ENCODE data around the gene RXFP4. TPM values are rescaled to one million over a fixed set of nuclear protein-coding genes. Genes with fewer than 3 reads are reported as not detected.

RXFP4 gene
- total RNA-seq, 1 donor from 2014 or later = not detected

DNA sequence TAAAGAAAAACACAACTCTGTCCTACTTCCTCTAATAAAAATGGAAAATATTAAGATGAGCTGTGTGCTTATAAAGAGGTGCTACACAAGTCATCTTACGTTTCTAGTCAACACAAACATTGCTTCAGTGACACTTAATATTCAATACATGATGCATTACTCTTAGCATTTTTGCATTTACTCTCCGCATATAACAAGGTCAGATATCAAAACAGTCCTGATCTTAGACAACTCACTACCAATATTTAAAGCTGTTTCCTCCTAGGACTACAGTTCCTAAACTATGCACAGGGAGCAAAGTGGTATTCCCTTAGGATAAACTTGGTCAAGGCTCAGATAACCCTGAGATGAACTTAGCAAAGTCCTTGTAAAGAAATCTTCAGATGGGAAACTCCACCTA, 42.5 kb upstream of the RXFP4 start:
- H3K4me1 Mint-ChIP-seq (ENCODE audit: unreplicated experiment) = peaks cover 4% of the 10 kb centered on the region
- H3K27ac Mint-ChIP-seq (ENCODE audit: unreplicated experiment) = no peak overlapping the region

DNA sequence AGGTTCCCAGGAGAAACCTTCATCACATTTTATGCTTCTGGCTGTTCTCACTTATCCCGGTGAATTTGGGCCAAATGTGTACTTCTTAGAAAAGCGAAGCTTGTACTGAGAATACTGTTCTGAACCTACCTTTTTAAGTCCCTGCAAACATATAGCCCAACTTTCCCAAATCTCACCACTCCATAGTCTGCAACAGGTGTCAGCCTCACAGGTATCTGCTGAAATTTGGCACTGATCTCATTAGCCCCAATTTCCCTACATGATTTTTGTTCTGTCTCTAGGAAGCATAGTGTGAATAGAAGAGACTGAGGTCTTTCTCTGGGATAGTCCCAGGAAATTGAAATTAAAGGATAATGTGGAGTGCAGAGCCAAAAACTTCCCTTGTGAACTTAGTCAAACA, 41.8 kb upstream of the RXFP4 start:
- Mint-ChIP-seq H3K4me3 (ENCODE audit: unreplicated experiment) (no peak overlapping the region), H3K9me3 (ENCODE audit: unreplicated experiment) (no peaks in the 10 kb centered on the region), H3K27ac (ENCODE audit: unreplicated experiment) (no peak overlapping the region), H3K27me3 (ENCODE audit: unreplicated experiment) (no peaks in the 10 kb centered on the region), H3K36me3 (ENCODE audit: unreplicated experiment) (peaks cover 46% of the 10 kb centered on the region), H3K4me1 (ENCODE audit: unreplicated experiment) (no peaks in the 10 kb centered on the region)
- TF ChIP-seq, protein P1, sequence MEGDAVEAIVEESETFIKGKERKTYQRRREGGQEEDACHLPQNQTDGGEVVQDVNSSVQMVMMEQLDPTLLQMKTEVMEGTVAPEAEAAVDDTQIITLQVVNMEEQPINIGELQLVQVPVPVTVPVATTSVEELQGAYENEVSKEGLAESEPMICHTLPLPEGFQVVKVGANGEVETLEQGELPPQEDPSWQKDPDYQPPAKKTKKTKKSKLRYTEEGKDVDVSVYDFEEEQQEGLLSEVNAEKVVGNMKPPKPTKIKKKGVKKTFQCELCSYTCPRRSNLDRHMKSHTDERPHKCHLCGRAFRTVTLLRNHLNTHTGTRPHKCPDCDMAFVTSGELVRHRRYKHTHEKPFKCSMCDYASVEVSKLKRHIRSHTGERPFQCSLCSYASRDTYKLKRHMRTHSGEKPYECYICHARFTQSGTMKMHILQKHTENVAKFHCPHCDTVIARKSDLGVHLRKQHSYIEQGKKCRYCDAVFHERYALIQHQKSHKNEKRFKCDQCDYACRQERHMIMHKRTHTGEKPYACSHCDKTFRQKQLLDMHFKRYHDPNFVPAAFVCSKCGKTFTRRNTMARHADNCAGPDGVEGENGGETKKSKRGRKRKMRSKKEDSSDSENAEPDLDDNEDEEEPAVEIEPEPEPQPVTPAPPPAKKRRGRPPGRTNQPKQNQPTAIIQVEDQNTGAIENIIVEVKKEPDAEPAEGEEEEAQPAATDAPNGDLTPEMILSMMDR (IDR thresholded peaks at IDR 0.05) = no peak
- DNase-seq (ENCODE audit: extremely low spot score, unreplicated experiment) = no peak

More for the DNA sequence above, 42.5 kb upstream of the RXFP4 start:
- H3K4me3 Mint-ChIP-seq (ENCODE audit: unreplicated experiment) = no peak overlapping the region
- no peaks in the 10 kb centered on the region for H3K27me3 Mint-ChIP-seq (ENCODE audit: unreplicated experiment)
- DNase-seq (ENCODE audit: extremely low spot score, unreplicated experiment) = no peak
- H3K36me3 Mint-ChIP-seq (ENCODE audit: unreplicated experiment) = peaks cover 38% of the 10 kb centered on the region
- TF ChIP-seq, protein P1 (IDR thresholded peaks at IDR 0.05) = no peak
- H3K9me3 Mint-ChIP-seq (ENCODE audit: unreplicated experiment) = no peaks in the 10 kb centered on the region

DNA sequence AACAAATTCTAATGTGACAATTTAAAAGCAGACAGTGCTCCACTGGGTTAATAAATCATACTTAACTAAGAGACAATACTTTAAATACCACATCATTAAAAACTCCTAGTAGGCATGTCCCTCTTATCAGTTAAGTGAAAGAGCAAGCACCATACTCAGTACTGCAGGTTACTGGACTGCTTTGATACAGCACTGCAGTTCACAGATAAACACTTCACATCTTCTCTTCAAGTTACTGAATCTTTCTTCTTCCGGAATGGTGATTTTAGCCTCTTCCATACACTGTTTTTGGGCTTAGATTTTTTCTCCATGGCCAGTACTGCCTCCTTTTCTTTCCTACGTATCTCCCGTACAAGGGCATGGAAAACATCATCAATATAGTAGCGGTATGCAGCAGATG, 41.3 kb upstream of the RXFP4 start:
- peaks cover 47% of the 10 kb centered on the region for H3K36me3 Mint-ChIP-seq (ENCODE audit: unreplicated experiment)
- H3K27me3 Mint-ChIP-seq (ENCODE audit: unreplicated experiment) = no peaks in the 10 kb centered on the region
- no peaks in the 10 kb centered on the region for H3K4me1 Mint-ChIP-seq (ENCODE audit: unreplicated experiment)
- H3K9me3 Mint-ChIP-seq (ENCODE audit: unreplicated experiment) = no peaks in the 10 kb centered on the region
- no peak for DNase-seq (ENCODE audit: extremely low spot score, unreplicated experiment)
- no peak overlapping the region for H3K27ac Mint-ChIP-seq (ENCODE audit: unreplicated experiment)
- no peak overlapping the region for H3K4me3 Mint-ChIP-seq (ENCODE audit: unreplicated experiment)
- TF ChIP-seq, protein P1 (IDR thresholded peaks at IDR 0.05) = no peak

DNA sequence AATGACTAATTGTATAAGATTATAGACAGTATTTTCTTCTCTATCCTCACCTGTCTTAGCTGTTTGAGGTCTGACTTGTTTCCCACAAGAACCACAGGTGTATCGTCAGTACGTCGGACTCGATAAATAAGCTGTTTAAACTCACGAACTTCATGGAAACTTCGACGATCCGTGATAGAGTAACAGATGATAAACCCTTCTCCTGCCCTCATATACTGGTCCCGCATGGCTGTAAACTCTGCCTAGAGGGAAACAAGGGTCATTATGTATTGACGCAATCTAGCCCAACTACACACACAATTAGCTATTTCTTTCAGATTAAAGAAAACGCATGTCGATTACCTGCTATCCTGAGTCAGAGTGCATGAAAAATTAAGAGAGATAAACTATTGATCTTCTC, 37.2 kb upstream of the RXFP4 start:
- H3K9me3 Mint-ChIP-seq (ENCODE audit: unreplicated experiment) = no peaks in the 10 kb centered on the region
- peaks cover 2% of the 10 kb centered on the region for H3K4me1 Mint-ChIP-seq (ENCODE audit: unreplicated experiment)
- no peaks in the 10 kb centered on the region for H3K27me3 Mint-ChIP-seq (ENCODE audit: unreplicated experiment)
- no peak overlapping the region for H3K4me3 Mint-ChIP-seq (ENCODE audit: unreplicated experiment)
- no peak for DNase-seq (ENCODE audit: extremely low spot score, unreplicated experiment)
- TF ChIP-seq, protein P1 (IDR thresholded peaks at IDR 0.05) = no peak
- no peak overlapping the region for H3K27ac Mint-ChIP-seq (ENCODE audit: unreplicated experiment)
- peaks cover 42% of the 10 kb centered on the region for H3K36me3 Mint-ChIP-seq (ENCODE audit: unreplicated experiment)

DNA sequence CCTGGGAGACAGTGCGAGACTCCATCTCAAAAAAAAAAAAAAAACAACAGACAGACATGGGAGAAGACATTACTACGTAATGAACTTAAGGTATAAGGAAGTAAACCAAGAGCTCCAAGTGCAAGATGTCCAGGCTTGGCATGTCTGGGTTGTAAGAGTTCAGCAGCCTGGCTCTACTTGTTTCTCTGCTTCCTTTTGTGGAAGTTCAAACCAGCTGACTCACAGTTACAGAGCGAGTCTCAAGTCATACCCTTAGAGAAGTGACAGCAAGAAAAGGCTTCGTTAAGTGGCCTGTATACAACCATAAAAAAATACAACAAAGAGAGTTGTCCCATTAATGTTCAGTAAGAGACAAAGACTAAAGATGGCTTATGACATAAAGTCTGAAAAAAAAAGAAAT, 31.5 kb upstream of the RXFP4 start:
- Mint-ChIP-seq H3K4me3 (ENCODE audit: unreplicated experiment) (peak overlapping the region; percentile 98), H3K4me1 (ENCODE audit: unreplicated experiment) (peaks cover 21% of the 10 kb centered on the region), H3K27me3 (ENCODE audit: unreplicated experiment) (no peaks in the 10 kb centered on the region), H3K27ac (ENCODE audit: unreplicated experiment) (peak overlapping the region; percentile 99), H3K36me3 (ENCODE audit: unreplicated experiment) (peaks cover 24% of the 10 kb centered on the region), H3K9me3 (ENCODE audit: unreplicated experiment) (no peaks in the 10 kb centered on the region)
- DNase-seq (ENCODE audit: extremely low spot score, unreplicated experiment) = no peak
- TF ChIP-seq, protein P1 (IDR thresholded peaks at IDR 0.05) = no peak

Data from osteocyte (in vitro differentiated cells).